ENCODE results near the gene RPL27. TPM values are rescaled to one million over a fixed set of nuclear protein-coding genes. Genes with fewer than 3 reads are reported as not detected.

The RPL27 gene
- total and polyA plus RNA-seq, 2 of the 8 experiments (the other 6 are each of a cell fraction or from before 2014, with no cell fraction given) = 1,415 to 3,779 TPM

- peak in 1 of 2 experiments; percentile 40; a peak in 1 of 4 replicates for TF ChIP-seq HDAC2 (IDR thresholded peaks at IDR 0.05; ENCODE audit: borderline replicate concordance in 1 of 2, low read depth in 2 of 2, low read length in 2 of 2)
These were observed 17.9 kb upstream of the RPL27 start, which contains the start of gene RUNDC1 (continued) for GRCh38 chr17:42980274-42980765.

All from H1 (cell line).